DMS53 treated with DMSO at 0.1 percent for 48 hours (cell line): Measurements from ENCODE around the gene CCSER2.

Source experiments
- DNase-seq: peaks from one replicate; lab custom pipeline; 2025; ENCODE audit not compliant: unreplicated experiment; lab: John Stamatoyannopoulos, UW

The CCSER2 gene

GRCh38 chr10:84542522-84543490 lies 214.4 kb downstream of the CCSER2 start:
- DNase-seq: no peak

GRCh38 chr10:84543948-84544347 lies 215.6 kb downstream of the CCSER2 start:
- no peak for DNase-seq

GRCh38 chr10:84545651-84546050 lies 217.3 kb downstream of the CCSER2 start:
- DNase-seq: no peak

GRCh38 chr10:84546609-84547008 lies 218.2 kb downstream of the CCSER2 start:
- DNase-seq: no peak

GRCh38 chr10:84547616-84548015 lies 219.2 kb downstream of the CCSER2 start:
- no peak for DNase-seq

GRCh38 chr10:84548869-84549268 lies 220.5 kb downstream of the CCSER2 start:
- no peak for DNase-seq

- DNase-seq: no peak
These were observed 221.2 kb downstream of the CCSER2 start for GRCh38 chr10:84549368-84550165.

GRCh38 chr10:84550756-84551436 lies 222.5 kb downstream of the CCSER2 start:
- DNase-seq: no peak

- DNase-seq: no peak
These were observed 223.2 kb downstream of the CCSER2 start for GRCh38 chr10:84551437-84552120.

GRCh38 chr10:84552478-84552877 lies 224.1 kb downstream of the CCSER2 start:
- no peak for DNase-seq

GRCh38 chr10:84562592-84562991 lies 234.2 kb downstream of the CCSER2 start:
- no peak for DNase-seq

GRCh38 chr10:84563355-84563754 lies 235.0 kb downstream of the CCSER2 start:
- DNase-seq: no peak

GRCh38 chr10:84563868-84564267 lies 235.5 kb downstream of the CCSER2 start:
- no peak for DNase-seq

- no peak for DNase-seq
These were observed 237.6 kb downstream of the CCSER2 start for GRCh38 chr10:84565881-84566582.

- DNase-seq: no peak
These were observed 238.7 kb downstream of the CCSER2 start for GRCh38 chr10:84567133-84567532.
